Activated CD4-positive, alpha-beta T cell treated with anti-CD3 and anti-CD28 coated beads for 48 hours (primary cell): ENCODE data around the gene JUN.
"Not testable (repeated sequence)": the region's sequence is repeated elsewhere in the genome, so short reads cannot be mapped to it uniquely, and the experiment has no call there.

ENCODE experiments used
- DNase-seq: peaks from one replicate; pipeline ENCODE4 v3.0.0-alpha.2; 2020

The JUN gene

GRCh38 chr1:58805716-58806571 is 22.1 kb upstream of the JUN start:
- DNase-seq = no peak

- DNase-seq = no peak
Measured at GRCh38 chr1:58804853-58805565, 21.2 kb upstream of the JUN start.

DNA sequence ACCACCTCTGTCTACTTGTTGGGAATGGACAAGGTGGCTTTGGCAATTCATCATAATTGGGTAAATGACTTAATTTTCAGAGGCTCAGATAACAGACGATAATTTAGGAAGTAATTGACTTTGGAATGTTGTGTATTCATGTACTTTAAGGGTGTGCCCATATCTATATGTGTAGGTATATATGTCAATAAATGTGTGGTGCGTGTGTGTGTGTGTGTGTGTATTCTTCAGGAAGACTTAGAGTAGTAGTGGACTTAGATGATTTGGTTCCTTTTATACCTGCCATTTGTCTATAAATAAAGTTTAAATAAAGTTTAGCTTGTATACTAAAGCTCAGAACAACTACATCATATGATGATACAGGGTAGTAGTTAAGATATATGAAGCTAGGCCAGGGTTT is 20.0 kb upstream of the JUN start:
- DNase-seq = no peak

DNA sequence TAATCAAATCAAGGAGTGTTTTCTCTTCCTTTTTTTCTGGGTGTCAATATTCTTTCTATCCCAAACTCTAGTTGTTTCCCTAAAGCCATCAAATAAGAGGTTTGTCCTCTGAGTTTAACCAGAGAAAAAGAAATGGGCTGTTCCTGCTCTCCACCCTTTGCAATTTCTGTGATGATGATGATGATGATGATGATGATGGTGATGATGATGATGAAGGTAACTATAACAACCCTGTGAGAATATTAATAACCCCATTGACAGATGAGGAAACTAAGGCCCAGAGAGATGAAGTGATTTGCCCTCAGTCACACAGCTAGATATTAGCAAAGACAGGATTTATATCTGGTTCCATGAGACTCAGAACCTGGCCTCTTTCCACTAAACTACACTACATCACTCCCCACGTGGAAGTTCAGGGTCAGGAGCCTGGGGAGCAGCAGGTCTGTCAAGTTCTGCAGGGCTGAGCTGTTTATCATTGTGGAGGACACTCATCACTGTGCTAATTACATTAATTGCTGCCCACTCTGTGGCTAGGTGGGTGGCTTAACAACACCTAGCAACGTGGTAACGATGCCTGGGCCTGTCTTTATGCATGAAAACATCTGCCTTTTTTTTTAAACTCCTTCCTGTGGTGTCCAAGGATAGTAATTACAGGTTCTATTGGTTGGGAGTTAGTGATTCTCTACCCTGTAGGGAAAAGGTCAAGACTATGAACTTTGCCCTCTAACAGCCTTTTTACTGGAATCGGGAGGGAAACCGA is 19.0 kb upstream of the JUN start:
- DNase-seq = no peak

GRCh38 chr1:58801286-58801685 is 17.4 kb upstream of the JUN start:
- DNase-seq = not testable (repeated sequence)

GRCh38 chr1:58799650-58800049 is 15.8 kb upstream of the JUN start:
- DNase-seq = no peak

- no peak for DNase-seq
Measured at GRCh38 chr1:58798910-58799442, 15.1 kb upstream of the JUN start.

- DNase-seq = no peak
Measured at GRCh38 chr1:58796416-58796815, 12.6 kb upstream of the JUN start.

DNA sequence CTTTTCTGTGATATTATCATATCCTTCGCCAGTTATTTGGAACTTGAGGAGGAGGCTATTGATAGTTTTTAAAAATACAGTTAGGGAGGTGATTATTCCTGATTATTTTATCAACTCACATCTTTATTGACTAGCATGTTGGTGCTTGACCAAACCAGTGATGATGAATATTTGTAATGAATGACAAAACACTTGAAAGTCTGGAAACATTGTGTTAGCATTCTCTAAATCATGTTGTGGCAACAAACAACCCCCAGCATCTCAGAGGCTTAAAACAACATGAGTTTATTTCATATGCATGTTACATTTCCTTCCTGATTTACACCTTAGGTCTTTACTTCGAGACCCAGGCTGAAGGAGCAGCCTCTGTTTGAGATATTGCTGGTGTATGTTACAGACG is 10.7 kb upstream of the JUN start:
- no peak for DNase-seq

DNA sequence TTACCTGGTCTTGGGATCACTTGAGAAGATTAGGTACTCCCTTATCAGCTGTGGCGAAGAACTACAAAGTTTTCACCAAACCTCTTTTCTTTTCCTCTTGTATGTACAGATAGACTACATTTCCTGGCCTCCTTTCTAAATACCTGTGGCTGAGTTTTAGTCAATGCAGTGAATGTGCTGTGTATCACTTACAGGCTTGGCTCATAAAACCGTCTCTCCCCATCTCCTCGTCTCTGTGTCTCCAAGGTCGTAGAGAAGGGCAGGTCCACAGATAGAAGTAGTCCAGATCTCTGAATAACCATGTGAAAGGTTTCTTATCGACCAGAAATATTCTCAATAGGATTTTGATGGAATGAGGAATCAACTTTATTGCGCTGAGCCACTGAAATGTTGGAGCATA is 9.0 kb upstream of the JUN start:
- DNase-seq = no peak

DNA sequence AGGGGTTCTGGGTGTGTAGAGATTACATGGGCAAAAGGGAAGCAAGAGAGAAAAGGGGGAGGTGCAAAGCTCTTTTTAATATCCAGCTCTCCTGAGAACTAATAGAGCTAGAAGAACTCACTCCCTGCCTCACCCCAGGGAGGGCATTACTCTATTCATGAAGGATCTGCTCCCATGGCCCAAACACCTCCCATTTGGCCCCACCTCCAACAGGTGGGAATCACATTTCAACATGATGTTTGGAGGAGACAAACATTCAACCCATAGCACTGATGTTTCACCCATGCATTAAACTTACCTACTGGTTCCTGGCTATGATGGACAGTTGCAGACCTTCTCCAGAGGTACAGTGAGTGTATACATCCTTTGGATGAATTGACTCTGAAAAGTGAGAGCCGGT is 7.3 kb upstream of the JUN start:
- DNase-seq = no peak

GRCh38 chr1:58789996-58790660 is 6.3 kb upstream of the JUN start:
- no peak for DNase-seq

DNA sequence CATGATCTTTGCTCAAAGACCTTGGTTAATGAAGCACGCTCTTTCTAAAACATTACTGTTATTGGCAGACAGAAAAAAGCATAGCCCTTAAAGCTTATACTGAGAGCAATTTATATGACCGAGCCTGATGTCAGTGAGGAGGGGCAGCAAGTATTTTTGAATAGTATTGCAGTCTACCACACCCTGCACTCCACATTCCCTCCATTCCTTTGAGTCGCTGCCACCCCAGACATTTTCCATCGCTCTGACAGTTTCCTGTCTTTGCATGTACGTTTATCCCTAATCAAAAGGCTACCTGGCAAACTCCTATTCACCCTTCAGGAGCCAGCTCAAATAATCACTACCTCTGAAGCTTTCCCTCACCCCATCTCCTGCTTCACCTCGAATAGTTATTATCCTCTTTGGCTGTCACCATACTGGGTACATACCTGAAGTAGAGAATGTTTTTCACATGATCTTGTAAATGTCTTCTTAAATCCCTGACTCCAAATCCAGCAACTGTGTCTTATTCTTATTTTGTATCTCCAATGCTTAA is 5.5 kb upstream of the JUN start:
- DNase-seq = no peak

DNA sequence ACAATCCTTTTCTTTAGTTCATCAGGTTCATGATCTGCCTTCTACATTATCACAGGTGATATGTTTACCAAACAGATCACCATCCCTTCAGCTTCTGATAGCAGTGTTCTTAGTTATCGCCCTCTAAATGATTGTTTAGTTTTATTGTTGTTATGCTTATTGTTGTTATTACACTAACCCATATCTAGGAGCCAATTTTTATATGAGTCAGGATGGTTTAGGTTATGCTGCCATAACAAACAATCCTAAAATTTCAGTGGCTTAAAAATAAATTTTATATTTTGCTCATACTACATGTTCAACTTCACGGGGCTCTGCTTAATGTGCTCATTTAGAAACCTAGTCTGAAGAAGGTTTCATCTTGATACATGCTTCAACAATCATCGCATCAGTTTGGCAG is 4.4 kb upstream of the JUN start:
- no peak for DNase-seq

GRCh38 chr1:58786927-58787245 is 3.0 kb upstream of the JUN start:
- no peak for DNase-seq

DNA sequence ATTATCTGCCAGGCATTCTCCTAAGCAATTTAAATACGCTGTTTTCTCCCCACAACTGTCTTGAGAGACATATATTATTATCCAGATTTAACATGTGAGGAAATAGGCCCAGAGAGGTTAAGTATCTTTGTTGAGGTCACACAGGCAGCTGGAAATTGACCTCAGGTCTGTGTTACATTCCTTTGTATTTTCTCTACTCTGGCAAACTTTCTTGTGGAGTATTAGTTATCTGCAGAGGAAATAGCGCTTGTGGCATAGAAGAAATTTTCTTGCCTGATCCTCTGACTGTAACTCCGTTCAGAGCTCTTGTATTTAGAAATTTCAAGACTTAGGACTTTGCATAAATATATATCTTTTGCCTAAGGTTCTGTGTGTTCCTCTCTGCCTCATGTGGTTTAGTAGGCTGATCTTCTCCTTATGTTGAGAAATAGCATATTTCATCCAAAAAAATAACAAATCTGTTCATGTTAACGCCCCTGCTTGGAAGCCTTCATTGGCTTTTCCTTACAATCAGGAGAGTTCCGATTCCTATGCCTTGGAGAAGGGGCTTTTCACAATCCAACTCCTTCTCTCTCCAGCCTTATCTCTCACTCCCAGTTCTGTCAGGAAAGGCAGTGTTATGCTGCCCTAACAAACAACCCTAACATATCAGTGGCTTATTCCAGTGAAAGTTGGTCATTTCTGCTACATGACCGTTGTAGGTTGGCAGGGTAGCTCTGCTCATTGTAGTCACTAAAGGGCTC is 2.5 kb upstream of the JUN start:
- no peak for DNase-seq

GRCh38 chr1:58785442-58786058 is 1.7 kb upstream of the JUN start:
- DNase-seq = peak; percentile 15

- DNase-seq = peak; percentile 81
Measured at GRCh38 chr1:58784758-58785441, 1.1 kb upstream of the JUN start.

DNA sequence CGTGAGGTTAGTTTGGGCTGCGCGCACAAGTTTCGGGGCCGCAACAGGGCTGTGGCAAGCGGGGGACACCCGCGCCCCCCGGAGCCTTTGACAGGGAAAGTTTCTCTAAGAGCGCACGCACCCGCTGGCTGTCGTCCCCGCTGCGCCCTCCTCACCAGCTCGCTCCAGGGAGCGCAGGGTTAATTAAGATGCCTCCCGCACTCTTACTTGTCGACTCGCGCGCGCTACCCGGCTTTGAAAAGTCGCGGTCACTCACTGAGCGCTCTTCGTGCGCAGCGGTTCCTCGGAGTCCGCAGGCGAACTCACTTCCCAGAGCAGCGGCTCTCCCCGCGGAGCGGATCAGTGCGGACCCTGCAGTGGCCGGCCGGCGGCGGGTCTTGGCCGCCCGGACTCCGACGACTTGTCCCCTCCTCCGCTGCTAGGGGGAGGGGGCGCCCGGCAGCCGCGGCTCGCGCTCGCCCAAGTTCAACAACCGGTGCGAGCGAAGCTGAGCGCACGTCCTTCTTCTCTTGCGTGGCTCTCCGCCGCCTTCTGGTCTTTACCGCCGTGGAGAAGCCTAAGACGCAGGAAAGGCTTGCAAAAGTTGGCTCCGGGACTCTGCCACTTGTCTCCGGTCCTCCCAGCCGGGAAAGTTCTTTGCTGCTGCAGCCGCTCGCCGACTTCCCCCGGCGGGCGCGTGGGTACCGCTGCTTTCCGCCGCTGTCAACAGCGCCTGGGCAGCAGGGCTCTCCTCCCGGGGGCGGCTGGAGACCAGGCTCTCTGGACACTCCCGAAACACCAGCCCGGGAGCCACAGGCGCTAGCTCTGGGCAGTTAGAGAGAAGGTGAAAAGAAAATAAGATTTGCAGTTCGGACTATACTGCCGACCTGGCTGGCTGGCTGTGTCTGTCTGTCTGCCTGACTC is 506 bp downstream of the JUN start:
- DNase-seq = peak; percentile 61
